Mammary epithelial cell (primary cell): ENCODE measurements around the gene BBS9.

Experiments used
- CTCF ChIP-seq, 2 donors: IDR thresholded peaks in 1 of 2; conservative IDR thresholded peaks in 1 of 2; 2 replicates each; pipeline ENCODE4 v1.5.1; 2011 to 2012; ENCODE audit warnings: inconsistent platforms in 2 of 2, low read length in 2 of 2, mild to moderate bottlenecking in 2 of 2, control low read depth in 1 of 2, low read depth in 1 of 2; ENCODE audit not compliant: insufficient read depth in 1 of 2; ENCODE audit errors: extremely low read depth in 1 of 2
- EZH2 ChIP-seq: IDR thresholded peaks from 2 replicates; pipeline ENCODE4 v1.6.1; 2012; ENCODE audit warnings: low read length, inconsistent platforms, borderline replicate concordance

DNA sequence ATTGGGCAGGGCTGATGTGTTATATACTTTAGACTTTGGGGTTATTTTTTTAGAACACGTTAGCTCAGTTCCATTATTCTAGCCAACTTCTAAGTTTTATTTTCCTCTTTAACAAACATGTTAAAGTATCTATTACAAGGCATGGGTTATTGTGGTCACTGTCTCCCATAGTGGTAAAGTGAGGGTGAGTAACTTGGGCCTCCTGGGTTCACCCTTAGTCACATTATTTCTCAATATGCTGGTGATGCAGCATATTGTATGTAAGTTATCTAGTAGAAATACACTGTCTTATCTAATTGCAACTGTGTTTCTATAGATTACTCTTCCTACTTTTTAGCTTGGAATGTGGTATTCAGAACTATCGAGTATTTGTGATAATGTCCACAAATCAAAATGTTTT, 65.9 kb downstream of the BBS9 start:
- TF ChIP-seq EZH2 = no peak
- no peak for TF ChIP-seq CTCF (conservative IDR thresholded peaks at IDR 0.05 in 1 of 2, IDR thresholded peaks at IDR 0.05 in 1 of 2; ENCODE audit: extremely low read depth in 1 of 2, insufficient read depth in 1 of 2, low read depth in 1 of 2, low read length in 2 of 2)
